Heart right ventricle (tissue), 16 donors: ENCODE data around the gene TIMELESS. TPM values are rescaled to one million over a fixed set of nuclear protein-coding genes. Genes with fewer than 3 reads are reported as not detected.
"Not testable (repeated sequence)": the region's sequence is repeated elsewhere in the genome, so short reads cannot be mapped to it uniquely, and the experiment has no call there.

Experiments used
- ATAC-seq, 8 donors: fragments of 200-7000 bp; cut with Tn5 transposase; one replicate each; pipeline ENCODE4 v1.9.1; 2020; ENCODE audit warnings: mild to moderate bottlenecking in 8 of 8, moderate library complexity in 8 of 8, moderate number of reproducible peaks in 1 of 8
- DNase-seq, 2 donors: peaks; one replicate each; pipeline ENCODE4 v3.0.0-alpha.2; 2020
- H3K27ac ChIP-seq, 10 donors: fragments of 200-600 bp; sonication (generic) in 2 of 10; one replicate each; pipeline versions ENCODE4 v1.5.0 to v1.8.0; 2020 to 2022; ENCODE audit warnings: mild to moderate bottlenecking in 3 of 10
- H3K27me3 ChIP-seq, 7 donors: fragments of 200-600 bp; one replicate each; pipeline ENCODE4 v1.8.0; 2021 to 2022; ENCODE audit warnings: mild to moderate bottlenecking in 2 of 7
- H3K36me3 ChIP-seq, 9 donors: fragments of 200-600 bp; sonication (generic) in 1 of 9; one replicate each; pipeline versions ENCODE4 v1.5.0 to v1.8.0; 2020 to 2022; ENCODE audit warnings: mild to moderate bottlenecking in 2 of 9
- H3K4me1 ChIP-seq, 9 donors: fragments of 200-600 bp; sonication (generic) in 1 of 9; one replicate each; pipeline versions ENCODE4 v1.5.0 to v1.8.0; 2020 to 2022; ENCODE audit warnings: mild to moderate bottlenecking in 4 of 9
- H3K4me3 ChIP-seq, 10 donors: fragments of 200-600 bp; sonication (generic) in 2 of 10; one replicate each; pipeline versions ENCODE4 v1.5.0 to v1.8.0; 2020 to 2022; ENCODE audit warnings: mild to moderate bottlenecking in 7 of 10, moderate library complexity in 2 of 10
- H3K9me3 ChIP-seq, 11 donors: fragments of 200-600 bp in 10 of 11; sonication (generic) in 2 of 11; one replicate each; pipeline versions ENCODE4 v1.5.0 to v1.8.0; 2013 to 2022; ENCODE audit warnings: mild to moderate bottlenecking in 2 of 11, control low read depth in 1 of 11, moderate library complexity in 1 of 11
- WGBS, 2 donors: extraction: QIAGEN DNeasy Blood & Tissue Kit; methylation state at CpG; one replicate each; pipeline ENCODE4 v1.1.7; 2013; ENCODE audit warnings: inconsistent platforms in 1 of 2; 5-methylcytosine and 5-hydroxymethylcytosine counted together
- intact Hi-C, 10 donors: fragments of 100-400 bp; cut with DNase I; formaldehyde crosslinking; loops; one replicate each; pipeline versions ENCODE4 v1.11.1 to v1.14.2; 2022
- polyA plus RNA-seq, 2 donors: library from polyadenylated mRNA; stranded (reverse); fragments of 200-250 nt; gene quantifications; one replicate each; pipeline ENCODE4 v1.2.3, GENCODE V29; 2013
- total RNA-seq, 10 donors: library from RNA; stranded (reverse); fragmentation: NEBNext Ultra II Directional in 3 of 10; extraction: Animal tissue kit (Norgen Biotek cat#: 25700) in 3 of 10; gene quantifications; one replicate each; pipeline versions ENCODE4 v1.2.1 to v1.2.4, GENCODE V29; 2021 to 2023
- TF ChIP-seq, protein P1 (sequence below), 9 donors: fragments of 200-600 bp; sonication (generic) in 2 of 9; IDR thresholded peaks; one replicate each; pipeline versions ENCODE4 v1.5.0 to v1.8.0; 2021 to 2022; ENCODE audit warnings: antibody characterized with exemption in 9 of 9, mild to moderate bottlenecking in 5 of 9, moderate library complexity in 1 of 9
- donor health status: Arrhythmogenic right ventricular cardiomyopathy.
- donor health status: ischemic (EF 13 %, LVEDD 7.1; RV severe dilation, severe dysfunction).
- donor health status: healthy with polysubstance abuse.
- donor health status: DM: no; HTN: yes; CAD: no.
- donor health status: DM: no; HTN: no; CAD: no.
- donor health status: ischemic (EF 25% LVEDD 6.9; RV normal size, moderate dysfunction).
- donor health status: ischemic (EF 25% LVEDD 5.7; RV mildly dilated, moderate dysfunction).
- donor health status: healthy.
- donor health status: DM: yes; HTN: yes; CAD: no.
- donor health status: Ischemic cardiomyopathy.
- donor health status: ischemic (EF 35%, LVEDD 5.7; RV mildly dilated, moderate dysfunction).
- donor health status: nonischemic (EF 11% LVEDD 7.7; RV severe dilation, severe dysfunction).
- donor health status: DM: yes; HTN: yes; CAD: no.
- donor health status: PGD.
- donor health status: ischemic (EF 29% LVEDD 5.4; RV normal size, mild dysfunction).
- donor health status: nonischemic (EF 23%, LVEDD 6.1; RV moderate dilation, normal function).

TIMELESS gene
- total and polyA plus RNA-seq, 12 donors: 1.0 to 5.2 (median 2.2) TPM

DNA sequence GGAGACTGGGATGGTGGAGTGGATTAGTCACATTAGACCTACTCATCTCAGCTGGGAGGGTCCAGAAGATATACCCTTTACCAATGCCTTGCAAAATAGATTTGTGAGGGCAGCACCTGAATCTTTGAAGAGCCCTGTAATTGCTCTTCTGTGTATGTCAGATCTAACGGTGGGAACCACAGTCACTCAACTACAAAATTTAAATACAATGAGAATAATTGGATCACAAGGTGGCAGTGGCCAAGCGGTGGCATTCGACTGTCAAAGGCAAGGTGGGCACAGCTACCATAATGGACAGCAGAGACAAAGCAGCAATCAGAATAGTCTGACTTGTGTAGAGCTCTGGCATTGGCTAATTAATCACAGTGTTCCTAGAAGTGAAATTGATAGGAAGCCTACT lies 49.8 kb downstream of the TIMELESS start:
- H3K27me3 ChIP-seq, intact Hi-C loops, H3K4me3 ChIP-seq, H3K4me1 ChIP-seq, H3K27ac ChIP-seq, DNase-seq, H3K36me3 ChIP-seq, ATAC-seq: not testable (repeated sequence)
- WGBS, 2 donors: 92 to 93% methylated on average over 3 of the region's 3 CpGs
- peaks cover 0 to 18% (median 12%) of the 10 kb centered on the region in 11 donors for H3K9me3 ChIP-seq

DNA sequence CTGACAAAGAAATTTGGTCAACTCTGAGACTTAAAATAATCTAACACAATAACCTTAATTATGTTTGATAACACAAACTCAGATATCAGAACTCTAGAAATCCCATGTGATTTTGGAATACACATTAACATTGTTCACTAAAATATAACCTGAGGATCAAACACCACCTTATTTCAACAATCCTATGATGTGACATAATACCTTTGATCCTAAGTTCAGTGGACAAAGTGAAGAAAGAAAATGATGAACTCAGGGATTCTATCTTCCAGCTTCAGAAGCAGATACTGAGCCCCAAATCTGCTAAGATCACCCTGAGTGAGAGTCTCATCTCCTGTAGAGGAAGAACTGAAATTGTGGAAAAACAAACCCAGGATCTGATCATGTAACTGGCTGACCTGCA lies 50.9 kb downstream of the TIMELESS start:
- Histone ChIP-seq H3K4me1 (no peaks in the 10 kb centered on the region), H3K9me3 (peaks cover 0 to 18% (median 12%) of the 10 kb centered on the region in 11 donors), H3K27ac (no peak overlapping the region), H3K4me3 (no peak overlapping the region), H3K36me3 (no peaks in the 10 kb centered on the region), H3K27me3 (no peaks in the 10 kb centered on the region)
- TF ChIP-seq, protein P1, sequence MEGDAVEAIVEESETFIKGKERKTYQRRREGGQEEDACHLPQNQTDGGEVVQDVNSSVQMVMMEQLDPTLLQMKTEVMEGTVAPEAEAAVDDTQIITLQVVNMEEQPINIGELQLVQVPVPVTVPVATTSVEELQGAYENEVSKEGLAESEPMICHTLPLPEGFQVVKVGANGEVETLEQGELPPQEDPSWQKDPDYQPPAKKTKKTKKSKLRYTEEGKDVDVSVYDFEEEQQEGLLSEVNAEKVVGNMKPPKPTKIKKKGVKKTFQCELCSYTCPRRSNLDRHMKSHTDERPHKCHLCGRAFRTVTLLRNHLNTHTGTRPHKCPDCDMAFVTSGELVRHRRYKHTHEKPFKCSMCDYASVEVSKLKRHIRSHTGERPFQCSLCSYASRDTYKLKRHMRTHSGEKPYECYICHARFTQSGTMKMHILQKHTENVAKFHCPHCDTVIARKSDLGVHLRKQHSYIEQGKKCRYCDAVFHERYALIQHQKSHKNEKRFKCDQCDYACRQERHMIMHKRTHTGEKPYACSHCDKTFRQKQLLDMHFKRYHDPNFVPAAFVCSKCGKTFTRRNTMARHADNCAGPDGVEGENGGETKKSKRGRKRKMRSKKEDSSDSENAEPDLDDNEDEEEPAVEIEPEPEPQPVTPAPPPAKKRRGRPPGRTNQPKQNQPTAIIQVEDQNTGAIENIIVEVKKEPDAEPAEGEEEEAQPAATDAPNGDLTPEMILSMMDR (IDR thresholded peaks at IDR 0.05): no peak
- ATAC-seq (no peak), DNase-seq (no peak)
- intact Hi-C loops: no loop called here

DNA sequence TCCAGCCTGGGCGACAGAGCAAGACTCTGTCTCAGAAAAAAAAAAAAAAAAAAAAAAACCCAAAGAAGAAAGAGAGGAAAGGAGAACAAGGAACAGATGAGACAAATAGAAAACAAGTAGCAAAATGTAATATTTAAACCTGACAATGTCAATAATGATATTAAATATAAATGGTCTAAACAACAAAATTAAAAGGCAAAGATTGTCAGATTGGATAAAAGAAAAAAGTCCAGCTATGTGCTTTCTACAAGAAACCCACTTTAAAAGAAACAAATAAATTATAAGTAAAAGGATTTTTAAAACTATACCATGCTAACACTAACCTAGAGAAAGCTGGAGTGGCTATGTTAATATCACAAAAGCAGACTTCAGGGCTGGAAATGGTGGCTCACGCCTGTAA lies 56.9 kb downstream of the TIMELESS start:
- Histone ChIP-seq H3K27ac (no peak overlapping the region), H3K9me3 (peaks cover 0 to 12% (median 0%) of the 10 kb centered on the region in 11 donors), H3K36me3 (no peaks in the 10 kb centered on the region), H3K27me3 (no peaks in the 10 kb centered on the region), H3K4me1 (no peaks in the 10 kb centered on the region), H3K4me3 (no peak overlapping the region)
- DNase-seq (no peak), ATAC-seq (no peak)
- TF ChIP-seq, protein P1 (IDR thresholded peaks at IDR 0.05): no peak
- intact Hi-C loops: no loop called here
- 90 to 94% methylated on average over 2 of the region's 2 CpGs for WGBS, 2 donors

DNA sequence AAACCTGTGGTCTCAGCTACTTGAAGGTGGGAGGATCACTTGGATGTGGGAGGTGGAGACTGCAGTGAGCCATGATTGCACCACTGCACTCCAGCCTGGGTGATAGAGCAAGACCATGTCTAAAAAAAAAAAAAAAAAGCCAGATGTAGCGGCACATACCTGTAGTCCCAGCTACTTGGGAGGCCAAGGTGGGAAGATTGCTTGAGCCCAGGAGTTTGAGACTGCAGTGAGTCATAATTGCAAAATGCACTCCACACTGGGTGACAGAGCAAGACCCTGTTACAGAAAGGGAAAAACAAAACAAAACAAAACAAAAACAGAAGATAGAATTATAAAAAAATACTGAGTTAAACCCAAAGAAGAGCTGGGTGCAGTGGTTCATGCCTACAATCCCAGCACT lies 57.5 kb downstream of the TIMELESS start:
- Histone ChIP-seq H3K9me3 (peaks cover 0 to 12% (median 0%) of the 10 kb centered on the region in 11 donors), H3K27ac (no peak overlapping the region), H3K27me3 (no peaks in the 10 kb centered on the region), H3K4me3 (no peak overlapping the region), H3K36me3 (no peaks in the 10 kb centered on the region), H3K4me1 (no peaks in the 10 kb centered on the region)
- WGBS, 2 donors: 92 to 95% methylated on average over 1 of the region's 1 CpG
- no peak for ATAC-seq
- TF ChIP-seq, protein P1 (IDR thresholded peaks at IDR 0.05): no peak
- intact Hi-C loops: no loop called here
- DNase-seq: no peak

DNA sequence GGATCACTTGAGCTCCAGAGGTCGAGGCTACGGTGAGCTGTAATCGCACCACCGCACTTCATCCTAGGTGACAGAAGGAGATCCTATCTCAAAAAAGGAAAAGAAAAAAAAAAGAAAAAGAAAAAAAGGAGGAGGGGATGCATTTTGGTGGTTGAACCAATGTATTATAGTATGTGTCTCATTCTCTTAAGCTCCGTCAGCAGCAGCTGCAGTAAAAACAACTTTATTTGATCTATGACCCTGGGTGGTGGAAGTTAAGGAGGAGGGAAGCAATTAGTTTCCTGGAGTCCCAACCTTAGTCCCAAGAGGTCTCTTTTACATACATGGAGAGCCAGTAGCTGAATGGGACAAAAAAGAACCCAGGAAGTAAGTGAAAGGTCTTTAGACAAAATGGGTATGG lies 59.8 kb downstream of the TIMELESS start:
- ATAC-seq (no peak), DNase-seq (no peak)
- Histone ChIP-seq H3K4me3 (no peak overlapping the region), H3K27me3 (no peaks in the 10 kb centered on the region), H3K4me1 (no peaks in the 10 kb centered on the region), H3K27ac (no peak overlapping the region), H3K36me3 (no peaks in the 10 kb centered on the region), H3K9me3 (peaks cover 0 to 12% (median 0%) of the 10 kb centered on the region in 11 donors)
- intact Hi-C loops: no loop called here
- TF ChIP-seq, protein P1 (IDR thresholded peaks at IDR 0.05): no peak
- 62 to 65% methylated on average over 5 of the region's 5 CpGs for WGBS, 2 donors
